Hepatocyte (in vitro differentiated cells): Measurements from ENCODE around the gene WDR33. TPM values are rescaled to one million over a fixed set of nuclear protein-coding genes. Genes with fewer than 3 reads are reported as not detected.

Experiments used
- DNase-seq: peaks from one replicate; pipeline ENCODE4 v3.0.0-alpha.2; 2016; ENCODE audit warnings: low spot score
- H2AFZ ChIP-seq: fragments of 200-600 bp; sonication (generic); 2 replicates; pipeline ENCODE4 v1.6.0; 2016; ENCODE audit warnings: antibody characterized with exemption, mild to moderate bottlenecking
- H3K27ac ChIP-seq: fragments of 200-600 bp; sonication (generic); 2 replicates; pipeline ENCODE4 v1.5.1; 2016; ENCODE audit warnings: mild to moderate bottlenecking
- H3K27me3 ChIP-seq: fragments of 200-600 bp; sonication (generic); 2 replicates; pipeline ENCODE4 v1.6.1; 2016
- H3K36me3 ChIP-seq: fragments of 200-600 bp; sonication (generic); replicated peaks from 2 replicates; pipeline ENCODE4 v1.5.1; 2016; ENCODE audit warnings: low read depth; ENCODE audit not compliant: insufficient read depth
- H3K4me1 ChIP-seq: fragments of 200-600 bp; sonication (generic); 2 replicates; pipeline ENCODE4 v1.5.1; 2016; ENCODE audit warnings: mild to moderate bottlenecking, moderate library complexity; ENCODE audit not compliant: insufficient read depth
- H3K4me2 ChIP-seq: fragments of 200-600 bp; sonication (generic); 2 replicates; pipeline ENCODE4 v1.6.0; 2016
- H3K4me3 ChIP-seq: fragments of 200-600 bp; sonication (generic); 2 replicates; pipeline ENCODE4 v1.5.1; 2016; ENCODE audit warnings: mild to moderate bottlenecking
- H3K79me2 ChIP-seq: fragments of 200-600 bp; sonication (generic); 2 replicates; pipeline ENCODE4 v1.6.0; 2017; ENCODE audit warnings: mild to moderate bottlenecking
- H3K9me2 ChIP-seq: fragments of 200-600 bp; sonication (generic); replicated peaks from 2 replicates; pipeline ENCODE4 v1.6.0; 2017; ENCODE audit warnings: mild to moderate bottlenecking; ENCODE audit not compliant: insufficient read depth
- H3K9me3 ChIP-seq: fragments of 200-600 bp; sonication (generic); 2 replicates; pipeline ENCODE4 v1.5.1; 2016; ENCODE audit warnings: low read depth, mild to moderate bottlenecking
- H4K20me1 ChIP-seq: fragments of 200-600 bp; sonication (generic); 2 replicates; pipeline ENCODE4 v1.6.0; 2016; ENCODE audit warnings: mild to moderate bottlenecking; ENCODE audit not compliant: insufficient read depth, poor library complexity, severe bottlenecking
- CTCF ChIP-seq: fragments of 200-600 bp; sonication (generic); IDR thresholded peaks from 2 replicates; pipeline ENCODE4 v1.5.1; 2016; ENCODE audit warnings: antibody characterized with exemption, mild to moderate bottlenecking; ENCODE audit not compliant: poor library complexity
- EZH2 ChIP-seq: fragments of 200-600 bp; sonication (generic); IDR thresholded peaks from 2 replicates; pipeline ENCODE4 v1.6.1; 2016; ENCODE audit warnings: antibody characterized with exemption, mild to moderate bottlenecking, borderline replicate concordance
- EZH2phosphoT487 ChIP-seq: fragments of 200-600 bp; sonication (generic); IDR thresholded peaks from one replicate; pipeline ENCODE4 v1.6.1; 2018; ENCODE audit warnings: antibody characterized with exemption, mild to moderate bottlenecking, low read depth, moderate library complexity; ENCODE audit not compliant: unreplicated experiment, severe bottlenecking
- WGBS: methylation state at CpG from one replicate; pipeline ENCODE4 v1.1.6; 2016; ENCODE audit warnings: low lambda C conversion rate; ENCODE audit errors: missing lambda C conversion rate; 5-methylcytosine and 5-hydroxymethylcytosine counted together
- polyA plus RNA-seq: library from polyadenylated mRNA; unstranded; fragments of >200 nt; fragmentation: Nextera tagmentation; extraction: Ambion mirVana; gene quantifications from 2 replicates; pipeline ENCODE4 v1.2.1, GENCODE V29; 2016
- total RNA-seq: library from RNA; depleted of rRNA; stranded (reverse); fragments of >200 nt; gene quantifications from 2 replicates; pipeline ENCODE4 v1.2.3, GENCODE V29; 2014

Gene WDR33
- total and polyA plus RNA-seq, 2 experiments from 2014 or later, result 43.3 to 47.5 TPM

GRCh38 chr2:127685410-127686080, 125.4 kb downstream of the WDR33 start:
- H3K27ac ChIP-seq, result peak overlapping the region; percentile 4
- H3K4me1 ChIP-seq, result peaks cover 36% of the 10 kb centered on the region
- peak overlapping the region; percentile 4 for H3K4me2 ChIP-seq
- H3K27me3 ChIP-seq, result no peaks in the 10 kb centered on the region
- DNase-seq, result no peak
- no peaks in the 10 kb centered on the region for H3K9me2 ChIP-seq
- H3K79me2 ChIP-seq, result no peaks in the 10 kb centered on the region
- 60% methylated on average over 8 of the region's 8 CpGs for WGBS
- no peak overlapping the region for H2AFZ ChIP-seq
- no peaks in the 10 kb centered on the region for H3K9me3 ChIP-seq
- no peak overlapping the region for H3K4me3 ChIP-seq
- no peaks in the 10 kb centered on the region for H3K36me3 ChIP-seq
- H4K20me1 ChIP-seq, result no peaks in the 10 kb centered on the region
- TF ChIP-seq CTCF (no peak), EZH2 (no peak), EZH2phosphoT487 (no peak)

- no peak for DNase-seq
- peaks cover 36% of the 10 kb centered on the region for H3K4me1 ChIP-seq
- H3K36me3 ChIP-seq, result no peaks in the 10 kb centered on the region
- no peaks in the 10 kb centered on the region for H4K20me1 ChIP-seq
- H3K27me3 ChIP-seq, result no peaks in the 10 kb centered on the region
- peak overlapping the region; percentile 36 for H3K4me2 ChIP-seq
- WGBS, result 58% methylated on average over 15 of the region's 15 CpGs
- no peaks in the 10 kb centered on the region for H3K9me2 ChIP-seq
- H3K27ac ChIP-seq, result peak overlapping the region; percentile 55
- no peak overlapping the region for H3K4me3 ChIP-seq
- TF ChIP-seq EZH2 (no peak), EZH2phosphoT487 (no peak), CTCF (no peak)
- H3K79me2 ChIP-seq, result no peaks in the 10 kb centered on the region
- H3K9me3 ChIP-seq, result no peaks in the 10 kb centered on the region
- no peak overlapping the region for H2AFZ ChIP-seq
These were observed 127.2 kb downstream of the WDR33 start for GRCh38 chr2:127683757-127684156.

- no peaks in the 10 kb centered on the region for H3K9me2 ChIP-seq
- H3K79me2 ChIP-seq, result no peaks in the 10 kb centered on the region
- TF ChIP-seq CTCF (no peak), EZH2 (no peak), EZH2phosphoT487 (no peak)
- H3K9me3 ChIP-seq, result no peaks in the 10 kb centered on the region
- H3K4me2 ChIP-seq, result no peak overlapping the region
- H3K27me3 ChIP-seq, result peaks cover 3% of the 10 kb centered on the region
- no peak overlapping the region for H2AFZ ChIP-seq
- DNase-seq, result no peak
- no peak overlapping the region for H3K4me3 ChIP-seq
- no peaks in the 10 kb centered on the region for H4K20me1 ChIP-seq
- H3K27ac ChIP-seq, result peak overlapping the region; percentile 55
- peaks cover 36% of the 10 kb centered on the region for H3K4me1 ChIP-seq
- H3K36me3 ChIP-seq, result no peaks in the 10 kb centered on the region
These were observed 127.9 kb downstream of the WDR33 start for GRCh38 chr2:127683056-127683455.
